NCI-H69 (cell line): Measurements from ENCODE around the gene SLC4A8.
"Not testable (repeated sequence)": the region's sequence is repeated elsewhere in the genome, so short reads cannot be mapped to it uniquely, and the experiment has no call there.

Experiments used
- DNase-seq: peaks from one replicate; lab custom pipeline; 2025; lab: John Stamatoyannopoulos, UW

SLC4A8 gene

GRCh38 chr12:51429700-51430099, 5.1 kb downstream of the SLC4A8 start:
- no peak for DNase-seq

GRCh38 chr12:51430196-51430895, 5.7 kb downstream of the SLC4A8 start:
- DNase-seq = peak; percentile 97

GRCh38 chr12:51432921-51433320, 8.3 kb downstream of the SLC4A8 start:
- no peak for DNase-seq

GRCh38 chr12:51434305-51434704, 9.7 kb downstream of the SLC4A8 start:
- peak; percentile 76 for DNase-seq

- DNase-seq = peak; percentile 78
These were observed 12.8 kb downstream of the SLC4A8 start for GRCh38 chr12:51437431-51437830.

GRCh38 chr12:51439330-51439729, 14.7 kb downstream of the SLC4A8 start:
- DNase-seq = no peak

GRCh38 chr12:51441583-51441982, 17.0 kb downstream of the SLC4A8 start:
- no peak for DNase-seq

- peak; percentile 25 for DNase-seq
These were observed 17.7 kb downstream of the SLC4A8 start for GRCh38 chr12:51442324-51442723.

- no peak for DNase-seq
These were observed 18.9 kb downstream of the SLC4A8 start for GRCh38 chr12:51443573-51443972.

- DNase-seq = no peak
These were observed 24.1 kb downstream of the SLC4A8 start for GRCh38 chr12:51448618-51449256.

GRCh38 chr12:51449580-51450246, 25.1 kb downstream of the SLC4A8 start:
- DNase-seq = no peak

GRCh38 chr12:51450333-51450732, 25.7 kb downstream of the SLC4A8 start:
- no peak for DNase-seq

- no peak for DNase-seq
These were observed 26.2 kb downstream of the SLC4A8 start for GRCh38 chr12:51450806-51451205.

- DNase-seq = not testable (repeated sequence)
These were observed 29.4 kb downstream of the SLC4A8 start for GRCh38 chr12:51454016-51454415.

GRCh38 chr12:51455050-51455449, 30.4 kb downstream of the SLC4A8 start:
- not testable (repeated sequence) for DNase-seq

GRCh38 chr12:51458635-51459034, 34.0 kb downstream of the SLC4A8 start:
- no peak for DNase-seq

GRCh38 chr12:51460519-51460918, 35.9 kb downstream of the SLC4A8 start:
- DNase-seq = peak; percentile 71

- DNase-seq = no peak
These were observed 40.9 kb downstream of the SLC4A8 start for GRCh38 chr12:51465491-51465890.

- no peak for DNase-seq
These were observed 45.5 kb downstream of the SLC4A8 start for GRCh38 chr12:51470116-51470515.

- no peak for DNase-seq
These were observed 46.7 kb downstream of the SLC4A8 start for GRCh38 chr12:51471111-51471864.

- no peak for DNase-seq
These were observed 48.4 kb downstream of the SLC4A8 start for GRCh38 chr12:51472984-51473383.

GRCh38 chr12:51473947-51474346, 49.3 kb downstream of the SLC4A8 start:
- no peak for DNase-seq
